Transverse colon (tissue), 4 donors: ENCODE data around the gene OBSCN.

Experiments used
- POLR2A ChIP-seq: fragments of 450-650 bp; IDR thresholded peaks from one replicate; pipeline ENCODE4 v1.6.1; 2016; ENCODE audit warnings: antibody characterized with exemption, mild to moderate bottlenecking, moderate library complexity
- POLR2AphosphoS5 ChIP-seq, 3 donors: sonication (generic); formaldehyde crosslinking; IDR thresholded peaks; one replicate each; pipeline ENCODE4 v1.6.1; 2016; ENCODE audit warnings: antibody characterized with exemption in 3 of 3
- TF ChIP-seq, protein P1 (sequence below), 5 experiments: fragments of 200-600 bp in 3 of 5; fragments of 450-650 bp in 2 of 5; sonication (generic) in 3 of 5; IDR thresholded peaks; 1 replicate in 2 of 5; 2 replicates in 3 of 5; pipeline ENCODE4 v1.5.1; 2016 to 2017; ENCODE audit warnings: antibody characterized with exemption in 5 of 5, inconsistent platforms in 3 of 5, mild to moderate bottlenecking in 2 of 5, moderate library complexity in 1 of 5

DNA sequence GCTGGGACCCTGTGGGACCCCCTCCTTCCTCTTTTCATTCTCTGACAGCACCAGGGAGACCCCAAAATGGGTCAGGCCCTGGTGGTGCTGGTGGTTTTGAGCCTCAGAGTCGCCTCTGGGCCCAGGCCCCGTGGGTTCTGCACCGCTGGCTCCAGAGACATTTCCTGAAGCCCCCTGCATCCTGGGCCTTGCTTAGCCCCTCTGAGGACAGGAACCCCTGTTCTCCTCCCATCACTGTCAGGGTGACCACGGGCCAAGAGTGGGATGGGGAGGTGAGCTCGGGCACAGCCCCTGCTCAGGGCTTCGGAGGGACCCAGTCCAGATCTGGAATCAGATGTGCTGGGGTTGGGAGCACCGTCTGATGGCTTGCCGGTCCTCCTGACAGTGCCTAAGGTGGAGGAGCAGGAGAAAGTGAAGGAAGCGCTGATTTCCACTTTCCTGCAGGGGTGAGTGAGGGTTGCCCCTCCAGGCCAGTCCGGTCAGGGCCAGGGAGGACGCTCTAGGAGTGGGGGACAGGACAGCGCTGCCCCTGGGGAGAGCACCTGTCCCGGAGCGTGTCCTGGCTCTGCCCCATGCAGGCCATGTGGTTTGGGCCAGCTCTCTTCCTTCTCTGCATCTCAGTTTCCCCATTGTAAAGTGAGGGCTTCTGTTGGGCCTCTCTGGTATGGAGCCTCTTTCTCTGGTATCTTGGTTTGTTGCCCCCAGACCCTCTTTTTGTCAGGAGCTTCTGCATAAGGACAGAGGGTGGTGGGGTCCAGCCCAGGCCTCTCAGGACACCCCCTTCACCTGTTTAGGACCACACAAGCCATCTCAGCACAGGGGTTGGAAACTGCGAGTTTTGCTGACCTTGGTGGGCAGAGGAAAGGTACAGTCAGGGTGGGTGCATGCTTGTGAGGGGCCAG, 127.8 kb downstream of the OBSCN start:
- TF ChIP-seq POLR2AphosphoS5 (IDR thresholded peaks at IDR 0.05) (no peak), POLR2A (no peak)
- TF ChIP-seq, protein P1, sequence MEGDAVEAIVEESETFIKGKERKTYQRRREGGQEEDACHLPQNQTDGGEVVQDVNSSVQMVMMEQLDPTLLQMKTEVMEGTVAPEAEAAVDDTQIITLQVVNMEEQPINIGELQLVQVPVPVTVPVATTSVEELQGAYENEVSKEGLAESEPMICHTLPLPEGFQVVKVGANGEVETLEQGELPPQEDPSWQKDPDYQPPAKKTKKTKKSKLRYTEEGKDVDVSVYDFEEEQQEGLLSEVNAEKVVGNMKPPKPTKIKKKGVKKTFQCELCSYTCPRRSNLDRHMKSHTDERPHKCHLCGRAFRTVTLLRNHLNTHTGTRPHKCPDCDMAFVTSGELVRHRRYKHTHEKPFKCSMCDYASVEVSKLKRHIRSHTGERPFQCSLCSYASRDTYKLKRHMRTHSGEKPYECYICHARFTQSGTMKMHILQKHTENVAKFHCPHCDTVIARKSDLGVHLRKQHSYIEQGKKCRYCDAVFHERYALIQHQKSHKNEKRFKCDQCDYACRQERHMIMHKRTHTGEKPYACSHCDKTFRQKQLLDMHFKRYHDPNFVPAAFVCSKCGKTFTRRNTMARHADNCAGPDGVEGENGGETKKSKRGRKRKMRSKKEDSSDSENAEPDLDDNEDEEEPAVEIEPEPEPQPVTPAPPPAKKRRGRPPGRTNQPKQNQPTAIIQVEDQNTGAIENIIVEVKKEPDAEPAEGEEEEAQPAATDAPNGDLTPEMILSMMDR (IDR thresholded peaks at IDR 0.05) = no peak
